ENCODE measurements around the gene PRKCH.

DNA sequence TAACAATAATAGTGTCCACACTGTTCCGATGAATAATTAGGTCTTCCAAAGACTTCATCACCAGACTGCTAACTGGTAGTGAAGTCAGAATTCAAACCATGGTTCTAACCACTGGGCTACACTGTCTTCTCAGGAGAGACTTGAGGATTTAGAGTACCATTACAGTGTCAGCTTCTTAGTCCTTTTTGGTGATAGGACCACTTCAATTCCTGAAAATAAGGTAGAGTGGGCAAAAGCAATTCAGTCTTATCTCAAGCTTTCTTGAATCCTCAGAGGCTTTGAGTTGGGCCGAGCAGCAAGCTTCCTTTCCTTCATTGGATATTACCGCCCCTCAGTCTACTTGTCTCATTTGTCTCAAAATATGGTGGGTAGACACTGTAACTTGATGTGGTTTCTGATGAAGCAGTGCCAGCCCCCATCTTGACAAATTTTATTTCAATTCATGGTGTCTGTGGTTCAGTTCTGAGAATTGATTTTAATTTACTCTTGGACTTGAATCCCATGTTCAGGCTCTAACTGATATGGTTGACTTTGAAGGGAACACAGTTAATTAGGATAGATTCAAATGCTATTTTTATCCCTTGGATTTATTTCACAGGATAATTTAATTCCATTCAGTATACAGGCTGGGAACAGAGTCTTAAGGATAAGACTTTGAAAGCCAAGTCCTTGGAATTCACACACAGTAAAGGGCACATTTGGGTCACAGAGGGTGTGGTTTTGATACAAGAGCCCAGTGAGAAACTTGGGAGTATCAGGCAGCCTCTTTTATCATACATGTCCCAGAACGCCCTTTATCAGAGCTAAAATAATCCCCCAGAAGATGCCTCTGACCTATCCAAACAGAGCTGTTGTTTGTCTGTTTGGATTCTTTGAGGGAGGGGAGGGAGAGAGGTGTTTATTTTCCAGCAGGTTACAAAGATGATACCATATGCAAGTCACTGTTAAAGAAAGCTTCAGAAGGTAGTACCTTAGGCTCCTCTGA, 167.3 kb downstream of the PRKCH start:
- TF ChIP-seq, protein P1, sequence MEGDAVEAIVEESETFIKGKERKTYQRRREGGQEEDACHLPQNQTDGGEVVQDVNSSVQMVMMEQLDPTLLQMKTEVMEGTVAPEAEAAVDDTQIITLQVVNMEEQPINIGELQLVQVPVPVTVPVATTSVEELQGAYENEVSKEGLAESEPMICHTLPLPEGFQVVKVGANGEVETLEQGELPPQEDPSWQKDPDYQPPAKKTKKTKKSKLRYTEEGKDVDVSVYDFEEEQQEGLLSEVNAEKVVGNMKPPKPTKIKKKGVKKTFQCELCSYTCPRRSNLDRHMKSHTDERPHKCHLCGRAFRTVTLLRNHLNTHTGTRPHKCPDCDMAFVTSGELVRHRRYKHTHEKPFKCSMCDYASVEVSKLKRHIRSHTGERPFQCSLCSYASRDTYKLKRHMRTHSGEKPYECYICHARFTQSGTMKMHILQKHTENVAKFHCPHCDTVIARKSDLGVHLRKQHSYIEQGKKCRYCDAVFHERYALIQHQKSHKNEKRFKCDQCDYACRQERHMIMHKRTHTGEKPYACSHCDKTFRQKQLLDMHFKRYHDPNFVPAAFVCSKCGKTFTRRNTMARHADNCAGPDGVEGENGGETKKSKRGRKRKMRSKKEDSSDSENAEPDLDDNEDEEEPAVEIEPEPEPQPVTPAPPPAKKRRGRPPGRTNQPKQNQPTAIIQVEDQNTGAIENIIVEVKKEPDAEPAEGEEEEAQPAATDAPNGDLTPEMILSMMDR (IDR thresholded peaks at IDR 0.05), result no peak
- no peak for TF ChIP-seq POLR2A (IDR thresholded peaks at IDR 0.05)

Measured in esophagus squamous epithelium (tissue), 4 donors.